CD14-positive monocyte (primary cell): Measurements from ENCODE around the gene COL4A1. TPM values are rescaled to one million over a fixed set of nuclear protein-coding genes. Genes with fewer than 3 reads are reported as not detected.

Experiments
- DNase-seq, 3 donors: peaks; one replicate each; pipeline ENCODE4 v3.0.0-alpha.2; 2011 to 2022
- H2AFZ ChIP-seq: 2 replicates; pipeline ENCODE4 v1.6.0; 2012; ENCODE audit warnings: mild to moderate bottlenecking, low read depth, low read length, inconsistent platforms; ENCODE audit not compliant: insufficient read depth, poor library complexity, severe bottlenecking
- H3K27ac ChIP-seq, 2 donors: 1 replicate in 1 of 2; 2 replicates in 1 of 2; pipeline ENCODE4 v1.5.1; 2012 to 2013; ENCODE audit warnings: low read length in 2 of 2, control low read depth in 1 of 2, inconsistent platforms in 1 of 2, low read depth in 1 of 2, mild to moderate bottlenecking in 1 of 2
- H3K27me3 ChIP-seq, 2 donors: one replicate each; pipeline versions ENCODE4 v1.6.0 to v1.6.1; 2011 to 2013; ENCODE audit warnings: low read length in 2 of 2; ENCODE audit not compliant: control insufficient read depth in 2 of 2, insufficient read depth in 2 of 2
- H3K36me3 ChIP-seq, 2 donors: replicated peaks in 1 of 2; 1 replicate in 1 of 2; 2 replicates in 1 of 2; pipeline versions ENCODE4 v1.5.1 to v1.6.1; 2012 to 2013; ENCODE audit warnings: low read length in 2 of 2, control low read depth in 1 of 2, inconsistent platforms in 1 of 2, mild to moderate bottlenecking in 1 of 2; ENCODE audit not compliant: insufficient read depth in 2 of 2, control insufficient read depth in 1 of 2
- H3K4me1 ChIP-seq, 2 donors: 1 replicate in 1 of 2; 2 replicates in 1 of 2; pipeline versions ENCODE4 v1.5.1 to v1.6.1; 2012 to 2013; ENCODE audit warnings: low read length in 2 of 2, control low read depth in 1 of 2, inconsistent platforms in 1 of 2, mild to moderate bottlenecking in 1 of 2, moderate library complexity in 1 of 2; ENCODE audit not compliant: insufficient read depth in 2 of 2, control insufficient read depth in 1 of 2
- H3K4me2 ChIP-seq: replicated peaks from 2 replicates; pipeline ENCODE3; 2012; ENCODE audit warnings: low read length, moderate library complexity, mild to moderate bottlenecking; ENCODE audit not compliant: poor library complexity, severe bottlenecking; ENCODE audit errors: extremely low read depth
- H3K4me3 ChIP-seq, 3 experiments: fragments of 200-600 bp in 1 of 3; sonication (generic) in 1 of 3; replicated peaks in 1 of 3; 1 replicate in 2 of 3; 2 replicates in 1 of 3; pipeline ENCODE4 v1.5.1; 2011 to 2013; ENCODE audit warnings: low read length in 3 of 3, mild to moderate bottlenecking in 3 of 3, control low read depth in 2 of 3, low read depth in 2 of 3, inconsistent platforms in 1 of 3, moderate library complexity in 1 of 3
- H3K79me2 ChIP-seq: 2 replicates; pipeline ENCODE4 v1.6.0; 2012; ENCODE audit warnings: mild to moderate bottlenecking, control low read depth, inconsistent platforms, low read length, moderate library complexity; ENCODE audit not compliant: insufficient read depth
- H3K9ac ChIP-seq: 2 replicates; pipeline ENCODE4 v1.6.0; 2017; ENCODE audit warnings: low read length, mild to moderate bottlenecking; ENCODE audit not compliant: insufficient read depth, poor library complexity, severe bottlenecking
- H3K9me3 ChIP-seq, 2 donors: replicated peaks in 1 of 2; 1 replicate in 1 of 2; 2 replicates in 1 of 2; pipeline versions ENCODE4 v1.5.1 to v1.6.1; 2012 to 2013; ENCODE audit warnings: low read length in 2 of 2, control low read depth in 1 of 2; ENCODE audit not compliant: control insufficient read depth in 1 of 2, insufficient read depth in 1 of 2
- H4K20me1 ChIP-seq: 2 replicates; pipeline ENCODE4 v1.6.0; 2012; ENCODE audit warnings: mild to moderate bottlenecking, low read length, control low read depth, moderate library complexity; ENCODE audit not compliant: insufficient read depth
- H3K27ac Mint-ChIP-seq, 7 donors: one replicate each; pipeline ENCODE4 v1.8.0; 2020; ENCODE audit warnings: mild to moderate bottlenecking in 7 of 7, mixed read lengths in 7 of 7, moderate library complexity in 6 of 7, inconsistent platforms in 2 of 7
- H3K27me3 Mint-ChIP-seq, 3 donors: one replicate each; pipeline ENCODE4 v1.8.0; 2021 to 2022; ENCODE audit warnings: low read depth in 3 of 3, mild to moderate bottlenecking in 3 of 3, mixed read lengths in 3 of 3, moderate library complexity in 3 of 3, inconsistent platforms in 1 of 3
- H3K36me3 Mint-ChIP-seq, 2 donors: one replicate each; pipeline ENCODE4 v1.8.0; 2020; ENCODE audit warnings: mixed read lengths in 2 of 2, inconsistent platforms in 1 of 2, mild to moderate bottlenecking in 1 of 2
- H3K4me1 Mint-ChIP-seq: one replicate; pipeline ENCODE4 v1.8.0; 2020; ENCODE audit warnings: mild to moderate bottlenecking, mixed read lengths
- H3K4me3 Mint-ChIP-seq, 2 donors: one replicate each; pipeline ENCODE4 v1.8.0; 2020; ENCODE audit warnings: mild to moderate bottlenecking in 2 of 2, mixed read lengths in 2 of 2, moderate library complexity in 1 of 2
- H3K9me3 Mint-ChIP-seq, 7 donors: one replicate each; pipeline ENCODE4 v1.8.0; 2020 to 2022; ENCODE audit warnings: mixed read lengths in 7 of 7, mild to moderate bottlenecking in 6 of 7, moderate library complexity in 6 of 7, inconsistent platforms in 2 of 7
- CTCF ChIP-seq: fragments of 200-600 bp; IDR thresholded peaks from one replicate; pipeline ENCODE4 v1.8.0; 2022; ENCODE audit warnings: antibody characterized with exemption, mild to moderate bottlenecking
- WGBS: methylation state at CpG from one replicate; pipeline ENCODE4 v1.1.5; 2013; ENCODE audit warnings: missing lambda C conversion rate; ENCODE audit not compliant: insufficient coverage; 5-methylcytosine and 5-hydroxymethylcytosine counted together
- intact Hi-C, 2 donors: fragments of 100-400 bp; cut with micrococcal nuclease; formaldehyde crosslinking; loops; one replicate each; pipeline versions ENCODE4 v1.15.0 to v1.15.1; 2023
- polyA plus RNA-seq, 3 donors: library from polyadenylated mRNA; depleted of rRNA in 1 of 3; unstranded in 2 of 3; stranded (reverse) in 1 of 3; fragments of 300-500 nt in 2 of 3; fragments of >200 nt in 1 of 3; fragmentation: Illumina TruSeq in 2 of 3; gene quantifications; 1 replicate in 2 of 3; 2 replicates in 1 of 3; pipeline ENCODE4 v1.2.3, GENCODE V29; 2012 to 2021

COL4A1 gene
- polyA plus RNA-seq, 3 donors: 0.16 to 0.25 TPM; not detected in 1

- no peak for TF ChIP-seq CTCF
- Histone ChIP-seq H3K27ac (no peak overlapping the region), H3K27me3 (peaks cover 5 to 22% of the 10 kb centered on the region in 2 donors), H3K36me3 (no peaks in the 10 kb centered on the region), H3K4me1 (peaks cover 16 to 17% of the 10 kb centered on the region in 2 donors), H3K4me2 (no peak overlapping the region), H3K9ac (no peak overlapping the region), H4K20me1 (no peaks in the 10 kb centered on the region), H3K9me3 (no peaks in the 10 kb centered on the region), H2AFZ (no peak overlapping the region), H3K4me3 (no peak overlapping the region), H3K79me2 (no peaks in the 10 kb centered on the region)
- Mint-ChIP-seq H3K27ac (no peak overlapping the region), H3K9me3 (peaks cover 0 to 10% (median 2%) of the 10 kb centered on the region in 7 donors), H3K36me3 (no peaks in the 10 kb centered on the region), H3K4me3 (peak overlapping the region in 1 of 2 donors; percentile 47), H3K27me3 (peaks cover 28 to 51% (median 37%) of the 10 kb centered on the region in 3 donors), H3K4me1 (peaks cover 19% of the 10 kb centered on the region)
- intact Hi-C loops: no loop called here
- WGBS: 86% methylated on average over 6 of the region's 6 CpGs
- DNase-seq: no peak
These were observed 32.3 kb upstream of the COL4A1 start for GRCh38 chr13:110339263-110339662.

- Mint-ChIP-seq H3K9me3 (peaks cover 0 to 10% (median 2%) of the 10 kb centered on the region in 7 donors), H3K27me3 (peaks cover 28 to 50% (median 37%) of the 10 kb centered on the region in 3 donors), H3K4me1 (peaks cover 19% of the 10 kb centered on the region), H3K36me3 (no peaks in the 10 kb centered on the region), H3K27ac (no peak overlapping the region), H3K4me3 (no peak overlapping the region)
- no peaks in the 10 kb centered on the region for H3K36me3 ChIP-seq
- peaks cover 5 to 22% of the 10 kb centered on the region in 2 donors for H3K27me3 ChIP-seq
- no peaks in the 10 kb centered on the region for H3K9me3 ChIP-seq
- no peak overlapping the region for H2AFZ ChIP-seq
- H3K4me2 ChIP-seq: no peak overlapping the region
- no peak for TF ChIP-seq CTCF
- peaks cover 16 to 17% of the 10 kb centered on the region in 2 donors for H3K4me1 ChIP-seq
- WGBS: 69% methylated on average over 10 of the region's 13 CpGs
- H3K9ac ChIP-seq: no peak overlapping the region
- H3K27ac ChIP-seq: no peak overlapping the region
- intact Hi-C loops: no loop called here
- H4K20me1 ChIP-seq: no peaks in the 10 kb centered on the region
- no peak for DNase-seq
- no peaks in the 10 kb centered on the region for H3K79me2 ChIP-seq
- no peak overlapping the region for H3K4me3 ChIP-seq
These were observed 31.6 kb upstream of the COL4A1 start for GRCh38 chr13:110338441-110339101.
